HTR-8/SVneo (cell line): ENCODE results near the gene PPP1R3F.

Experiments used
- DNase-seq: peaks from one replicate; pipeline ENCODE4 v3.0.0; 2011; ENCODE audit warnings: low spot score, mixed read lengths; ENCODE audit not compliant: insufficient read length
- FAIRE-seq: peaks from 2 replicates; lab custom pipeline; 2011; peaks lifted over from hg19 to GRCh38; lab: Jason Lieb, UNC

Gene PPP1R3F

GRCh38 chrX:49269767-49270248 lies at the start of gene PPP1R3F:
PPP1R3F (plus strand) TSS chrX:49269793; CDS start chrX:49269870, 77 bp downstream.
- FAIRE-seq (no peak), DNase-seq (no peak)

- no peak for FAIRE-seq
Observed at GRCh38 chrX:49220100-49220499, 49.5 kb upstream of the PPP1R3F start.

DNA sequence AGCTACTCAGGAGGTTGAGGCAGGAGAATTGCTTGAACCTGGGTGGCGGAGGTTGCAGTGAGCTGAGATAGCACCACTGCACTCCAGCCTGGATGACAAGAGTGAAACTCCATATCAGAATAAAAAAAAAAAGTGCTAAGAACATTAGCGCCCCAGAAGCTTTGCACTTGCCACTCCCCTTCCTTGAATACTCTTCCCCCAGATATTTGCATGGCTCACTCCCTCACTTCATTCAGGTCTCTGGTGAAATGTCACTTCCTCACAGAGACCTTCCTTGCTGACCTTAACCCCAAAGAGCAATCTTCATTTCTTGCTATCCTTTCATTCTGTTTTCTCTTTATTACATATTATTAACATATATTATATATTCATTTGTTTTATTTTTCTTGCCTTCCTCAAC lies 47.7 kb upstream of the PPP1R3F start:
- DNase-seq (no peak), FAIRE-seq (no peak)

More at GRCh38 chrX:49220100-49220499, 49.5 kb upstream of the PPP1R3F start:
- no peak for DNase-seq

DNA sequence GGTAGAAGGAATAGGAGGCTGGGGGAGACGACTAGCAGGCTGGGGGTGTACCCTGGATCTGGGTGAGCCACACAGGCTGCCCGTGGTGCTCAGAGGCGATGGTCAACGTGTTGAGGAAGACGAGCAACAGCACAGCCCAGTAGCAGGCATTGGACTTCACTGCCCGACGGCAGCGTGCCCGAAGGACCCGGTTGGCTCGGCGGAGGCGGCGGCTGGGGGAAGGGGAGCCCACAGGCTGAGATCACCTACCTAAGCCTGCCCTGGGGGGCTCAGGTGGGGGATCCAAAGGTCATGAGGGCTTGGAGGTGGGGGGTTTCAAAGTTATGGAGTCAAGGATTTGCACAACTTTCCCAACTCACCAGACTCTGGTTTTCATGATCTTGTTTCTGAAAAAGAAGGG lies 43.7 kb upstream of the PPP1R3F start:
- DNase-seq (no peak), FAIRE-seq (no peak)

DNA sequence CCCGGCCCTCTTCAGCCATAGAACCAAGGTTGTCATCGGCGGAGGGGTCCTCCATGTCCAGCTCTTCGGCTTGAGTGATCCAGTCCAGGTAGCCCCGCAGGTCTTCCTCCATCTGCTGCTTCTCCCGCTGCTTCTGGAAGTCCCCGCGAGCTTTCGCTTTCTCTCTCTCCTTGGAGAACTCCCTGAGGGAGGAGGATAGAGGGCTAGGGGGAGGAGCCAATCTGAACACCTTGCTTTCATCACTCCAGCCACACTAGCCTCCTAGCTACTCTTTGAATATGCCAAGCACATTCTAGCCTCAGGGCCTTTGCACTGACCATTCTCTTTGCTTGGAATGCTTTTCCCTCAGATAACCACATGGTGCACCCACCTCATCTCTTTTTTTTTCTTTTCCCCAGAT lies 42.6 kb upstream of the PPP1R3F start:
- no peak for DNase-seq
- FAIRE-seq = no peak

GRCh38 chrX:49227726-49228125 lies 41.9 kb upstream of the PPP1R3F start:
- DNase-seq (no peak), FAIRE-seq (no peak)

GRCh38 chrX:49228185-49228584 lies 41.4 kb upstream of the PPP1R3F start:
- FAIRE-seq = no peak
- DNase-seq = no peak

- FAIRE-seq (no peak), DNase-seq (no peak)
Observed at GRCh38 chrX:49230500-49231232, 38.9 kb upstream of the PPP1R3F start.

GRCh38 chrX:49231333-49232000 lies 38.1 kb upstream of the PPP1R3F start:
- no peak for FAIRE-seq
- DNase-seq = no peak

DNA sequence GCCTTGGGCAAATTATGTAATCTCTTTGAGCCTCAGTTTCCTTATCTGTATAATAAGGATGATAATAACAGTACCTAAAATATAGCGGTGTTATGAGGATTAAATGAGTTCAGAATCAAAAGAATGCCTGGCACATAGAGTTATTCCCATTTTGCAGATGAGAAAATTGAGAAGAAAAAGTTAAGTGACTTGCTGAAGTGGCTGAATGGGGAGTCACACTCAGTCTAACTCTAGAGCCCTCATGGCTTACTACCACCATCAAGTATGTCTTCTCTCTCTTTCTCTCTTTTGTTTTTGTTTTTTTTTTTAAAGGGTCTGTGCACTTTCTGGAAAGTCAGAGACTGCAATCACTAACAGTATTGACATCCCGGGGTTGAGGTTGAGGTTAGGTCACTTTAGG lies 37.1 kb upstream of the PPP1R3F start:
- DNase-seq (no peak), FAIRE-seq (no peak)

DNA sequence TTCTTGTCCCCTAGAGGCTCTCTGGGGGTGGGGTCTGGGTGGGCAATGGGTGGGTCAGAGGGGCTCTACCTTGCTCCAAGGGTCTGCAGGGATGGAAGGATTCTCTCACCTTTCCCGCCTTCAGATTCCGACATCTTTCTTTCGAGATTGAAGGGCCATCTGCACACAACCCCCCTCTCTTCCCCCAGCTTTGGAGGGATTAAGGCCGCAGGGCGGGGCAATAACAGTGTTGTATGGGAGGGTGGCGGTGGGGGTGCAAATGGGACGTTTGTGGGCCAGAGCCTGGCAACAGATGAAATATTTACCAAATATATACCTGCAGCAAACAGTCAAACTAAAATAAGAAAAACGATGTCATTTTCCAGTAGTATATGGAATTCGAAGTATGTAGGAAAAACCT lies 36.4 kb upstream of the PPP1R3F start, which contains the start of gene CACNA1F:
TSS of gene CACNA1F (minus strand) at position 165 of the 400 bp plus-strand sequence. CDS start at position 134, 31 bp downstream.
- DNase-seq (no peak), FAIRE-seq (no peak)

DNA sequence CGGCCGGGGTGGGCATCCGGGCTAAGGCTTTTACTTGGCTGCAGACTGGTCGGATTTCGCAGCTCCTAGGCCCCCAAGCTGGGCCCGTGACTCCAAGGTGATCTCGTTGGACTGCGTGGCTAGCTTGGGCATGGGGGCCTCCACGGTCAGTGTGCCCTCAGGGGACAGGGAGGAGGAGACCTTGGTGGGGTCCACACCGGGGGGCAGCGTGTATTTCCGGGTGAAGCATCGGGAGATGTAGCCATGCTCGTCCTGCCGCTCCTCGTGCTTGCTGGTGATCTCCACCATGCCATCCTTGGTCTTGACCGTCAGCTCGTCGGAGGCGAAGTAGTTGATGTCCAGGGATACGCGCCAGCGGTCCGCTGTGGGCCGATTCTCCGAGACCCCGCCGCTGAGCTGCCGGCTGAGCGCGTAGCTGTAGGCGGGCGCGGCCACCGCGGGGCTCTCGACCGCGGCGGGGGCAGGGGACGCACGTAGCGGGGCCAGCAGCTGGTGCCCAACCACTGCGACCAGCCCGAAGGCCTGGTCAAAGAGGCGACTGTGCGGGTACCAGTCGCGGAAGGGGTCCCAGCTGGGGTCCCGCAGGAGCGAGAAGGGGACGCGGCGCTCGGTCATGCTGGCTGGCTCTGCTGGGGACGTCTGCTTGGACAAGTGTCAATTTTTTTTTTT lies 35.6 kb upstream of the PPP1R3F start:
- FAIRE-seq (no peak), DNase-seq (no peak)

DNA sequence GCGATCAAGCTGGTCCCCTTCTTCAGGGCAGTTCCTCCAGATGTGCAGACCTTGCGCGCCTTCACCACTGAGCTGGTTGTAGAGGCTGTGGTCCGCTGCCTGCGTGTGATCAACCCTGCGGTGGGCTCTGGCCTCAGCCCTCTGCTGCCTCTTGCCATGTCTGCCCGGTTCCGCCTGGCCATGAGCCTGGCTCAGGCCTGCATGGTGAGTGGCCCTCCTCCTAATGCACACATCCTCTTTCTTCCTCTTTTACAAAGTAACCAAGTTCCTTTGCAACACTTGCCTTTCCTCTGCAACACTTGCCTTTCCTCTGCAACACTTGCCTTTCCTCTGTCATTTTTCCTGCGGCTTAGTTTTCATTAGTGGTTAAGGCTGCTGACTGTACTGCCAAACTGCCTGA lies 32.5 kb upstream of the PPP1R3F start:
- no peak for FAIRE-seq
- no peak for DNase-seq

- no peak for FAIRE-seq
Observed at GRCh38 chrX:49238735-49239134, 30.9 kb upstream of the PPP1R3F start.

DNA sequence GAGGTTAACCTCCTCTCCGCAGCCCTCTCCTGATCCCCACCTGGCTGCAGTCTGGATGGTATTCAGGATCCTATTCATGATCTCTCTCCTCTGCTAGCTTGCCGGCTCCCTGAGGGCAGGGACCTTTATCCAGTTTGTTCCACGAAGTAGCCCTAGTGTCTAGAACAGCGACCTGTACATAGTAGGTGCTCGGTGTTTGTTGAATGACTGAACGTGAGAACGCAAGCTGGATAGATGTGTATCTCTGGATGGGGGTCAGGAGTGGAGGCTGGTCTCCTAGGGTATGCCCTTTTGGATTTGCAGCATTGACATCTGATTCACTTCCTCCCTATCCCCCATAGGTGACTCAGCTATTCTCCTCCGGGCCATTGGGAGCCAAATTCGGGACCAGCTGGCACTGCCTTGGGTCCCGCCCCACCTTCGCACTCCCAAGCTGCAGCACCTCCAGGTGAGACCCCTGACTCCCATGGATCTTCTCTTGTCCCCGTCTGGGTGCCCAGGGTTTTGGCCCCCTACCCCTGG lies 27.0 kb upstream of the PPP1R3F start:
- FAIRE-seq = no peak
- DNase-seq = no peak

More at GRCh38 chrX:49238735-49239134, 30.9 kb upstream of the PPP1R3F start:
- DNase-seq = no peak

- no peak for FAIRE-seq
- no peak for DNase-seq
Observed at GRCh38 chrX:49243166-49243565, 26.4 kb upstream of the PPP1R3F start.

DNA sequence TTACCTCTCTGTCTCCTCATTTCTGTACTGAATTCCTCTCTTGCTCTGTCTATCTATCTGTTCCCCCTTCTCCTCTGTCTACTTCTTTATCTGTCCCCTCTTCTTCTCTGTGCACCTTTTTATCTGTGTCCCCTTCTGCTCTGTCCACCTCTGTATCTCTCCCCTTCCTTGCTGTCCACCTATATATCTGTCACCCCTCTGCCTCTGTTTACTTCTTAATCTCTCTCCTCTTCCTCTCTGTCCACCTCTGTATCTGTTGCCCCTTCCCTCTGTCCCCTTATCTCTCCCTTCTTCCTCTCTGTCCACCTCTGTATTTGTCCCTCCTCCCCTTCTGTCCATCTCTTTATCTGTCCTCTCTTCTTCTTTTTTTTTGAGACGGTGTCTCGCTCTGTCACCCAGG lies 25.4 kb upstream of the PPP1R3F start:
- DNase-seq (no peak), FAIRE-seq (no peak)

DNA sequence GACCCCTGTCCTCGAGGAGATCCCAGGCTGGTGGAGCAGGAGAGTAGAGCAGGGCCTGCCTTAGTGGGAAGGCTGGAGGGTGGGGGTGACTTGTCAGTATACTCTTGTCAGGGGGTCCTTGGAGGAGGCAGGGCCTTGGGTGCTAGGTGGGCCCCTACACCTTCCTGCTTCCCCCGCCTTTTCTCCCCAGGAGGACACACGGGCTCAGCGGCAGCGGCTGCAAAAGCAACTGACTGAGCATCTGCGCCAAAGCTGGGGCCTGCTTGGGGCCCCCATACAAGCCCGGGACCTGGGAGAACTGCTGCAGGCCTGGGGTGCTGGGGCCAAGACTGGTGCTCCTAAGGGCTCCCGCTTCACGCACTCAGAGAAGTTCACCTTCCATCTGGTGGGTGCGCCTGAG lies 23.1 kb upstream of the PPP1R3F start:
- FAIRE-seq = no peak
- DNase-seq = no peak

- FAIRE-seq (no peak), DNase-seq (no peak)
Observed at GRCh38 chrX:49247346-49247745, 22.2 kb upstream of the PPP1R3F start.

GRCh38 chrX:49247916-49248811 lies 21.4 kb upstream of the PPP1R3F start:
- FAIRE-seq (no peak), DNase-seq (no peak)
